IPS-18c (cell line): ENCODE results near the gene FBXO44.
"Not testable (repeated sequence)": the region's sequence is repeated elsewhere in the genome, so short reads cannot be mapped to it uniquely, and the experiment has no call there.

ENCODE experiments used
- H3K4me3 ChIP-seq: 2 replicates; pipeline ENCODE4 v1.7.0; 2013; ENCODE audit warnings: low read depth, mild to moderate bottlenecking, low read length, moderate library complexity; ENCODE audit not compliant: insufficient read depth
- H3K9me3 ChIP-seq: one replicate; pipeline ENCODE4 v1.6.1; 2013; ENCODE audit warnings: mild to moderate bottlenecking, low read length, moderate library complexity; ENCODE audit not compliant: control insufficient read depth, insufficient read depth

The FBXO44 gene

DNA sequence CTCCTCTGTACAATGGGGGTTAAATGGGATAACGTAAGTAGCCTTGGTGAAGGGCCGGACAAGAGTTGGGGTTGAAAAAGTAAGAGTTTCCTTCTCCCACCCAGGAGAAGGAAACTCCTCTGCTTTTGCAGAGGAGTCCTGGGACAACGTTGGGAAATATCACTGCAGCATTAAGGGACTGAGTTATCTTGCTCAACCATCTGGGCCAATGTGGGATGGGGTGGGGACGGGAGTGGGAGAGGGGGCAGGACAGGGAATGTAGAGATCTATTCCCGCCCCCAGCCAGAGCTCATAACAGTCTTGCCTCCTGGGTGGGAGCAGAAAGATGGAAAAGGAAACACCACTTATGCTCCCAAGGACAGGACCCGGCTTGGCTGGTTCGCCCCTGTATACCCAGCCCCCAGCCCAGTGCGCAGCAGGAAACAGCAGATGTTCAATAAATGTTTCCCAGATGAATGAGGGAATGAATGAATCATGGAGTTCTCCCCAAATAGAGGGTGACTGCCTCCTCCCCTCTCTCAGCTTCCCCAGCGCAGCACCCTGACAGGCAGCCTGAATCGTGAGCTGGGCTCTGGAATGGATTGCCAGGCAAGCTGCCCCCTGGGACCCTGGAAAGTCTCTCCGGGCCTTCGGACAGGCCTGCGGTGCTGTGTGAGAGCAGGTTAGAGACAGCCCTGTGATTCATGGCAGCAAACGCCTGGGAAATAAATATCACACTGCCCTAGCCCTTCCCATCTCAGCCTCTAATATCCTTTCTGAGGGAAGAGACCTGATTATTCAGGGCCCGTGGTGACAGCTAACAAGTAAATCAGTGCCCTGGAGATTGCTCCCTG lies 25.3 kb upstream of the FBXO44 start:
- Histone ChIP-seq H3K9me3 (no peaks in the 10 kb centered on the region), H3K4me3 (no peak overlapping the region)

DNA sequence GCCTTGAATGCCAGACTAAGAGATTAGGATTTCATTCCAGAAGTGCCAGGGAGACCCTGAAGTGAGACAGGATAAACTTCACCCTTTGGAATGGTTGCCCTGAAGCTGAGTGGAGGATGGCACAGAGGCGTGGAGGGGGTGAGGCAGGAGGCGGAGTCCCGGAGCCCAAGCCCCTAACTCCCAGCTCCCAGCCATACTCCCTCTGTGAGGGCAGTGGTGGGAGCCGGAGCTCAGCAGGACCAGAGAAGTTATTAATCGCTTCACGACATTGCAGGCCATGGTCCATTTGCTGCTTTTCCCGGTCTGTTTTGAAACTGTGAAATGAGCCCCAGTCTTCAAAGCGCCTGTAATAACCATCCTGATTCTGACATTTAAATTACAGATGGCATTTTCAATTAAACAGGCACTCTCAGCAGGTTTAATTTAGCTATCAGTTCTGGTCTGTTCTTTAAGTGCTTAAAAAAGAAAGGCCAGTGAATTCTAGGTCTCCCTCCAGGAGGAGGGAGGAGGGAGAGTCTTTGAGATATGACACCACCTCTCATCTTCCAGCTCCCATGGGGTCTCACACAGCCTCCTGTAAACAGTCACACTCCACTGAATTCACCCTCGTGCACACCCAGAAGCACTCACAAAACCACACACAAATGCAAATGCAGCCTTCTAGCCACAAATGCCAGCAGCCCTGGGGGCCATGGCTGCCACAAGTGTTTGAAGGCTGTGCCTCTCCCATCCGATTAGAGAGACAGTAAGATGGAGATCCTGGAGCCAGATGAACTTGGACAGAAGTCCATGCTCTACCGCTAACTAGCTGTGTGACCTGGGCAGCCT lies 20.1 kb upstream of the FBXO44 start:
- Histone ChIP-seq H3K4me3 (no peak overlapping the region), H3K9me3 (no peaks in the 10 kb centered on the region)

DNA sequence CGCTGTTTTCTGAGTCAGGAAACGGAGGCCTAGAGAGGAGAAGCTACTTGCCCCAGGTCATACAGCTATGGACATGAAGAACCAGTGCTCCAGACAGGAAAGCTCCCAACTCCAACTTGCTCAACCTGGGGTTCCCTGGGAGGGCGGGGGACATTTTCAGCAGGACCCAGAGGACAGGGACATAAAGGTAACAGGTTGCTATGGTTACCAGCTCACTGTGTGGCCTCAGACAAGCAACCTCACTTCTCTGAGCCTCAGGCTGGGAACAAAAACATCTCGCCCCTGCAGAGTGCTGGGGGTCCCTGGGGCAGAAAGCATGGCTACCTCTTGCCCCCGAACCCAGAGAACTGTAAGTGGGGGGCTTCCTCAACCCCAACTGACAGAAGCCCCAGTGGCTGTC lies 16.6 kb upstream of the FBXO44 start:
- Histone ChIP-seq H3K4me3 (no peak overlapping the region), H3K9me3 (no peaks in the 10 kb centered on the region)

DNA sequence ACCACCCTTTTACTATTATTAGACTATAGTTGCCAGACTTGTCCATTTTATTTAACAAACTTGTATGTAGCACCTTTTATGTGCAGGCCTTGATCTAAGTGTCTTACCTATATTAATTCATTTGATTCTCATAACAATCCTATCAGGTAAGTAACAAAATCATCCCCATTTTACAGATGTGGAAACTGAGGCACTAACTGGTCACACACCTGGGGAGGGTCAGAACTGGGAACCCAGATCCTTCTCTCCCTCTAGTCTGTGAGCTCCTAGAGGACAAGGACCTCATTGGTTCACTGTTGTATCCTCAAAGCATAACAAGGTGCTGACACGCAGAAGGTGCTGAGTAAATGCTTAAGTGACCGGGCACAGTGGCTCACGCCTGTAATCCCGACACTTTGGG lies 15.3 kb upstream of the FBXO44 start:
- Histone ChIP-seq H3K9me3 (no peaks in the 10 kb centered on the region), H3K4me3 (no peak overlapping the region)

DNA sequence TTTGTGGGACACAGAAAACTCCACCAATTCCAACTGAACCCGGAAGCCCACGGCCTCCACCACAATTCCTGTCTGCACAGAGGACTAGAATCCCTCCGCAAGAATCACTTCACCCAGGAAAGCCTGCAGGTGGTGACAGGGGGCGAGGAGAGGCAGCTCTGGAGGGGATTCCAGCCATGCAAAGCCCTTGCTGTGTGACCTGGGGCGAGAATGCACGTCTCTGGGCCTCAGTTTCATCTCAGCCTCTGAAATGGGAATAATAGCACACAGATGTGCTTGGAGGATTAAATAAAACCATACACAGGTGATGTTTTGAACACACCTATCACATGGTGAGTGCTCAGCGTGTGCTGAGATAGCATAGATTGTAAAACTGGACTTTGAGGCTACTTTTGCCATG lies 14.6 kb upstream of the FBXO44 start:
- Histone ChIP-seq H3K4me3 (no peak overlapping the region), H3K9me3 (no peaks in the 10 kb centered on the region)

DNA sequence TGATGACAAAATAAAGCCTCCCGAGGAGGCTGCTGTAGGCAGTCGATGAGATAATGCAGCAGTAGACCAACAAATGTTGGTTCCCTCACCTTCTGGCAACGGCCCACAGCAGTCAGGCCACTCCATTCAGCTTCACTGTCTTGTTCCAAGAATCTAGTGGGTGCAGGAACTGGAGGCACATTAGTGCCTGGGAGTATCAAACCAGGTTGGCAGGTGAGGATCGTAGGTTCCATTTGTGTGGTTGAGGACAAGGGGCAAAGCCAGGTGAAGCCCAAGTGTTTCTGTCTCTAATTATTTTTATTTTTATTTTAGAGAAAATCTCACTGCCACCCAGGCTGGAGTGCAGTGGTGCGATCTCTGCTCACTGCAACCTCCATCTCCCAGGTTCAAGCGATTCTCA lies 13.7 kb upstream of the FBXO44 start:
- Histone ChIP-seq H3K4me3 (no peak overlapping the region), H3K9me3 (no peaks in the 10 kb centered on the region)

DNA sequence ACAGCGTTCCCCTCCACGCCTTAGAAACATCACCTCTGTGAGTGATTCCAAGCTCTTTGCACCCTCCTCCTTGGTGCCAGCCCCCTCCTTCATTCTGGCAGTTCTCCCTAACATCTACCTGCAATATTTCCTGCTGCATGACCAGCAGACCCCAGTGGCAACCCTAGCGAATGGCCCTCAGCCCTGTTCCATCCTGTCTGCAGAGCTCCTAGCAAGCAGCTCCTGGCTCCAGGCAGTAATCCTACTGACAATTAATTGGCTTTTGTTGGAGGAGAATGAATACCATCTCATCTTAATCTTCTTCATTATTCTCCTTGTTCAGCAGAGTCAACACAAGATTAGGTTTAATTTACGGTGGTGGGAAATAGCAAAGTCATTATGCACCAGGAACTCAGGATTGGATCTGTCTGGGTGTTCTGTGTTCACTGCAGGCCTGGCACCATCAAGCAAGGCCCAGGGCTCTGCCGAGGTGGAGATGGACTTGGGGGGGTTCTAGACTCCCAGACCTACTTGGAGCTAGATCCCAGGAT lies 12.8 kb upstream of the FBXO44 start:
- Histone ChIP-seq H3K9me3 (no peaks in the 10 kb centered on the region), H3K4me3 (no peak overlapping the region)

DNA sequence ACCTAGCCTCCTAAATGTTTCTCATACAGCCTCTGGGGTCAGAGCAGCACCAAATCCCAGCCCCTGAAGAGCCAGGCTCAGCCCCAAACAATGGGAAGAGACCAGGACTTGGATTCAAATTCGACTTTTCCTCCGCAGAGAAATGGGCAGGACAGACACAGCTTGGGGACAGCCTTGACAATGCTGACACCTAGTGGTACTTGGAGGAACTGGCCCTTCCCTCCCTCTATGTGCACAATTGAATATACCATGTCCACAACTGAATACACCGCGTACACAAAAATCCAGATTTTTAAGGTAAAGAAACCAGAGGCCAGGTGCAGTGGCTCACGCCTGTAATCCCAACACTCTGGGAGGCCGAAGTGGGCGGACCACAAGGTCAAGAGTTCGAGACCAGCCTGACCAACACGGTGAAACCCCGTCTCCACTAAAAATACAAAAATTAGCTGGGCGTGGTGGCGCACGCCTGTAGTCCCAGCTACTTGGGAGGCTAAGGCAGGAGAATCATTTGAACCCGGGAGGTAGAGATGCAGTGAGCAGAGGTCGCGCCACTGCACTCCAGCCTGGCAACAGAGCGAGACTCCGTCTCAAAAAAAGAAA lies 12.2 kb upstream of the FBXO44 start:
- not testable (repeated sequence) for H3K4me3 ChIP-seq, H3K9me3 ChIP-seq

DNA sequence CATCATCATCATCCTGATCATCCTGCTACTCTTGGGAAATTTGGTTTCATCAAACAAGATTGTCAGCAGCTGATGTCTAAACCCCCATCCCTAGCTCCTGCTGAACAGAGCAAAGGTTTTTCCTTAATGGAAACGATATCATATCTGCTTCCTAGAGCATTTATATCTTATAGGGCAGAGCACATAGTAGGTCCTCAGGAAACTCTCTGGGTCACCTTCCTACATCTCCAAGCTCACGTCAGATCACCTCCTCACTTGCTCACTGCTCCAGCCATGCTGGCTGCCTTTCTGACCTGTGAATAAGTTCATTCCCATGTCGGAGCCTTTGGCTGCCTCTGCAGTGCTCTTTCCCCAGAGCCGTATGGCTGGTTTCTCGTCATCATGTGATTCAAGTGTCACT lies 10.9 kb upstream of the FBXO44 start:
- Histone ChIP-seq H3K9me3 (no peaks in the 10 kb centered on the region), H3K4me3 (no peak overlapping the region)

DNA sequence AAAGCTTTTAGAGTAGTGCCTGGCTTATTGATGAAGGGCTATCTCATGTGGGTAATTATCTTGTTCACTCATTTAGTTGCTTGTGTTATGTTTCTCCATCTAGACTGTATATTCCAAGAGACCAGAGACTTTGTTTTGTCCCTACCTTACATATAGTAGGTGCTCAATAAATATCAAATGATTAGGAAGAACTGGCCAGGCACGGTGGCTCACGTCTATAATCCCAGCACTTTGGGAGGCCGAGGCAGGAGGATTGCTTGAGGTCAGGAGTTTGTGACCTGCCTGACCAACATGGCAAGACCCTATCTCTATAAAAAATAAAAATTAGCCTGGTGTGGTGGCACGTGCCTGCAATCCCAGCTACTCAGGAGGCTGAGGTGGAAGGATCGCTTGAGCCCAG lies 9.4 kb upstream of the FBXO44 start:
- no peaks in the 10 kb centered on the region for H3K9me3 ChIP-seq
- H3K4me3 ChIP-seq = no peak overlapping the region

DNA sequence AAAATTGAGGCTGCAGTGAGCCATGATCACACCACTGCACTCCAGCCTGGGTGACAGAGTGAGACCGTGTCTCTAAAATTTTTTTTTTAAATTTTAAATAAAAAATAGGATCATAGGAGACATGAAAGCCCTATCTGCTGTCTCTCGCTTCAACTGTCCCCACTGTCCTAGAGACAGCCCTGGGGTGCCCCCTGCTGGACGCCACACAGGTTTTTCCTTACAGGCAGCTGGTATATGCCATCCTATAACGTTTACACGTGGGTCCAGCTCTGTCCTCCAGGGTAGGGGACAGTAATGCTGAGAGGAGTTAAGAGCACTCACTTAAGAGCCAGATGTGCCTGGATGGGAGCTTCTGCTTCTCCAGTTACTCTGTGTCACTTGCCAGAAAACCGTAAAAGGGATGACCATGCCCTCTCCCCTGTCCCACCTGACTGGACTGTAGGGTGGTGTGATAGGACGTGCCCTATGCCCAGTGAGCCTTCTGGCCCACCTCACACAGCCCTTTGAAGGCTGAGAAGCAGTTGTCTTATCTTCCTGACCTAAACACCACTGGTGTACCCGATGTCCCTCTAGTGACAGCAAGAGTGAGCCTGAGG lies 8.9 kb upstream of the FBXO44 start:
- no peaks in the 10 kb centered on the region for H3K9me3 ChIP-seq

DNA sequence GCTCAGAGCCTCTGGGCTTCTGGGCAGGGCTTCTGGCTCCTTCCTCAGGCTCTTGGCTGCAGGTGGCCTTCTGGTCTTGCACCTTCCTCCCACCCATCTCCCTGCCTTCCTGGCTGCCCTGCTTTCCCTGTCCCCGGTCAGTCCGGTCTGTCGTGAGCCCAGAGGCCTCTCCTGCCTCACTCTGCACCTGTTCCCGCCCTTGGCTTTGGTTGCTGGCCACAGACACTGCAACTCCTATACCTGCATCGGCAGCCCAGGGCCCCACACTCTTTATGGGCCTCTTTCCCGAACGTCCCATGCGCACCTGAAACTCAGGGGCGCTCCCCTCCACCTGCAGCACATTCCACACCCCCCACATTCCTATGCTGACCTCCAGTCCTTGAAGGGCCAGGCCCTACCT lies 8.4 kb upstream of the FBXO44 start:
- H3K4me3 ChIP-seq = no peak overlapping the region
- no peaks in the 10 kb centered on the region for H3K9me3 ChIP-seq

More for the DNA sequence above, 8.9 kb upstream of the FBXO44 start:
- no peak overlapping the region for H3K4me3 ChIP-seq

DNA sequence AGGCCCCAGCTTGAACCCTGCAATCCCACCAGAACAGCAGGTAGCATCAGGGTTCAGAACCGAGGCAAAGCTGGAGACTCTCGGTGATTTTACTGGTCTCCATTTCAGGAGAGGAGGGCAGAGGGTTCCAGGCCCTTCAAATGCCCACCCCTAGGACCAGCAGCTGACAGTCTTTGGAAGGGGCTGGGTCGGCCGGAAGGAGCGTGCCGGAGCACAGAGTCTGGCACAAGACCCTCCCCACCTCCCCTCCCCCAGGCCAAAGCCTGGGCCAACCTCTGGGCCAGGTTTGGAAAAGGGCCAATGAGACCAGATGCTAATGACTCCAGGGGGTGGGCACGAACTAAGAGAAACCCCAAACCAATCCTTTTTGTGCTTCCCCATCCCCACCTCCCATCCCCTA lies 7.3 kb upstream of the FBXO44 start:
- H3K4me3 ChIP-seq = no peak overlapping the region

DNA sequence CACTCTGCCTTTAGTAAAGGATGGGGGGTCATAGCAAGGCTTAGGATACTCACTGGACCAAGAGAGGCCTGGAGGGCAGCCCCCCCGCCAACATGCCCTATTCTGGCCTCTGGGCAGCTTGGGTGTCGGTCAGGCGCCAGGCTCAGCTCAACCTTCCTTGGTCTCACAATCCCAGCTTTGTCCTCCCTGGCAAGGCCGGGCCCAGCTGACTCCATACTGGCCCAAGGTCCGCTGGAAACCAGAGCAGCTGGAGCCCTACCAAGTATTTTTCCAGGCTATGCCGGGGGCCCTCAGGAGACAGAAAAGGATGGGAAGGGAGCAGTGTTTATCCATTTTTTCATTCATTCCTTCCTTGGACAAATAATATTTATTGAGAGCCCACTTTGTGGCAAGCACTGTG lies 6.6 kb upstream of the FBXO44 start:
- H3K4me3 ChIP-seq = no peak overlapping the region
- no peaks in the 10 kb centered on the region for H3K9me3 ChIP-seq

More for the DNA sequence above, 7.3 kb upstream of the FBXO44 start:
- H3K9me3 ChIP-seq = no peaks in the 10 kb centered on the region

DNA sequence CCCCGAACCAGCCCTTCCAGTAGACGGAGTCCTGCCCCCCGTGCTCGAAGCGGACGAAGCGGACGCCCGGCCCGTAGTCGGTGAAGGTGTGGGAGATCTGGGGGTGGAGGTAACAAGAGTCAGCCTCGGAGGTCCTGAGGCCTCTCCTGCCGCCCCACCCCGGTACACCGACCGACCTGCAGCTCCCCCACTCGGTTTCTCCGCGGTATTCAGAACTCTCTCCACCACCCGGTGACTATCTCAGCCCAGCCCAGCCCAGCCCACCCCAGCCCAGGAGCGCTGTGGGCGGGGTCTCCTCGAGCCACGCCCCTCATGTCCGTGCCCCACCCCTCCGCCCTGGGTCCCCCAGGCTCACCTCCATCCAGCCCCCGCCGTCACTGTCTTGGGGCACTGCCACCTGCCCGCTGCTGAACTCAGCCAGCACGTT lies 5.9 kb upstream of the FBXO44 start:
- Histone ChIP-seq H3K9me3 (no peaks in the 10 kb centered on the region), H3K4me3 (peak overlapping the region; percentile 15; the same call in 1 of the 2 replicates)

DNA sequence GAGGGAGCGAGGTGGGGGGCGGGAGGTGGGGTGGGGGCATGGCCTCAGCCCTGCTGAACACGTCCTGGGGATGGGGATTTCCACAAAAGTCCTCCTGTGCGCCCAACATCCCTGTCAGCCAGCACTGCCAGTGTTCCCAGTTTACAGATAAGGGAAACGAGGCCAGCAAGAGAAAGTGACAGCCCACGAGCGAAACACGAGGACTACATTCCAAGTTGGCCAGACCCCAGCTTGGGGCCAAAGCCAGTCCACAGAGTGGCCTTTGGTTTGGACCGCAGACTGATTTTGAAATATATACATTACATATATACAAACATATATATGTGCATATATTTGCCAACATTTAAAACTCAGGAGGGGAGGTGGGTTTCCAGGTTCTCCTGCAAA lies 5.4 kb upstream of the FBXO44 start:
- H3K9me3 ChIP-seq = no peaks in the 10 kb centered on the region
- H3K4me3 ChIP-seq = no peak overlapping the region

DNA sequence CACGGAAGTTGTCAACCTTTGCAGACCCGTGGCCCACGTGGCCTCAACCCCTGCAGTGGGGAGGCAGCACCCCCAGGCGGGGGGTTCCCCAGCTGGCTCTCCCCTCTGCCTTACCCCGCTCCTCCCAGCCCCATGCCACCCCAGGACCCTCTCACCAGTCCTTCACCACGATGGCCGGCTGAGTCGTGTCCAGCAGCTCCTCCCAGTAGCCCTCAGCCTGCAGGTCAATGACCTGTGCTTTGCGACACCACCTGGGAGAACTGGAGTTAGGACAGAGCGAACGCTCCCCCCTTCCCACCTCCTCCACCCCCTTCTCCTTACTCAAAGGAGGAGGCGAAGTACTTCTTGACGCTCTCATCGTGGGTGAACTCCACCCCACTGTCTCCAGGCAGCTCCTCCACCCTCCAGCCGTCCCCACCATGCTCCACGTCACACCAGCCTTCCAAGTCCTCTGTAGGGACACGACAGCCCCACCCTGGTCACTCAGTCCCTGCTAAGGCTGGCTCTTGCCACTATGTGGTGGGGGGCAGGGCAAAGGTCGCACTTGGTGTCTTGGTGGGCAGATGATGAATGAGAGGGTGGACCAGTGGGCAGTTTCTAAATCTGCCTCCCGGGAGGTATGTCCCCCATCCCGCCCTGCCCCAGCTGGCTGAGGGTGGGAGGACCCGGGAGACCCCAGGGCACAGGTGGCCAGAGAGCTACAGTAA lies 4.9 kb upstream of the FBXO44 start:
- Histone ChIP-seq H3K4me3 (no peak overlapping the region), H3K9me3 (no peaks in the 10 kb centered on the region)
